ENCODE results near the gene PPARD. TPM values are rescaled to one million over a fixed set of nuclear protein-coding genes. Genes with fewer than 3 reads are reported as not detected.

PPARD gene
- total and polyA plus RNA-seq, 2 of the 13 experiments (the other 11 are each of a cell fraction or from before 2014, with no cell fraction given): 6.1 to 13.3 TPM

DNA sequence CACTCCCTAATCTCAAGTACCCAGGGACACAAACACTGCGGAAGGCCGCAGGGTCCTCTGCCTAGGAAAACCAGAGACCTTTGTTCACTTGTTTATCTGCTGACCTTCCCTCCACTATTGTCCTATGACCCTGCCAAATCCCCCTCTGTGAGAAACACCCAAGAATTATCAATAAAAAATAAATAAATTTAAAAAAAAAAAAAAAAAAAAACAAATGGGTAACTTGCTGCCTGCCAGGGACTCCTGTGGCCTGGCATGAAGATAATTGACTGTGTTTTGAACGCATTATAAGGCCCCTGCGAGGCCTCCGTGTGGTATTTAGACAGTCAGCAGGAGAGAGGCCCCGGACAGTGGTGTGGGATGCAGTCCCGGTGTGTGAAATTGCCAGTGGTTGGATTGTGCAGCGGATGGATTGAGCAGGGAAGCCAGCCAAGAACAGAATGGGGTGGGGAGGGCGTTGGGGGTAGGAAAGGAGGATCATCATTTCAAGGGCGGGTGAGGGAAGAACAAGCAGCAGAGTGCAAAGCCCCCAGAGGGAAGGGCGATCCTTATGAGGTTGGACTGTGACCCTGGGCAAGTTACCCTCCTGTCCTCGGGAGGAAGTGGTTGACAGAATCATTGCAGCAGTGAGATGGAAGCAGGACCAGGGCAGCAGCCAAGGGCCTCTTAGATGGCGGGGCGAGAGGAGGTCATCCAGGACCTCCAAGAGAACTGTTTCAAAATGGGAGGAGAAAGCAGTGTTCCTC lies 43.3 kb downstream of the PPARD start (continued):
- TF ChIP-seq, protein P1, sequence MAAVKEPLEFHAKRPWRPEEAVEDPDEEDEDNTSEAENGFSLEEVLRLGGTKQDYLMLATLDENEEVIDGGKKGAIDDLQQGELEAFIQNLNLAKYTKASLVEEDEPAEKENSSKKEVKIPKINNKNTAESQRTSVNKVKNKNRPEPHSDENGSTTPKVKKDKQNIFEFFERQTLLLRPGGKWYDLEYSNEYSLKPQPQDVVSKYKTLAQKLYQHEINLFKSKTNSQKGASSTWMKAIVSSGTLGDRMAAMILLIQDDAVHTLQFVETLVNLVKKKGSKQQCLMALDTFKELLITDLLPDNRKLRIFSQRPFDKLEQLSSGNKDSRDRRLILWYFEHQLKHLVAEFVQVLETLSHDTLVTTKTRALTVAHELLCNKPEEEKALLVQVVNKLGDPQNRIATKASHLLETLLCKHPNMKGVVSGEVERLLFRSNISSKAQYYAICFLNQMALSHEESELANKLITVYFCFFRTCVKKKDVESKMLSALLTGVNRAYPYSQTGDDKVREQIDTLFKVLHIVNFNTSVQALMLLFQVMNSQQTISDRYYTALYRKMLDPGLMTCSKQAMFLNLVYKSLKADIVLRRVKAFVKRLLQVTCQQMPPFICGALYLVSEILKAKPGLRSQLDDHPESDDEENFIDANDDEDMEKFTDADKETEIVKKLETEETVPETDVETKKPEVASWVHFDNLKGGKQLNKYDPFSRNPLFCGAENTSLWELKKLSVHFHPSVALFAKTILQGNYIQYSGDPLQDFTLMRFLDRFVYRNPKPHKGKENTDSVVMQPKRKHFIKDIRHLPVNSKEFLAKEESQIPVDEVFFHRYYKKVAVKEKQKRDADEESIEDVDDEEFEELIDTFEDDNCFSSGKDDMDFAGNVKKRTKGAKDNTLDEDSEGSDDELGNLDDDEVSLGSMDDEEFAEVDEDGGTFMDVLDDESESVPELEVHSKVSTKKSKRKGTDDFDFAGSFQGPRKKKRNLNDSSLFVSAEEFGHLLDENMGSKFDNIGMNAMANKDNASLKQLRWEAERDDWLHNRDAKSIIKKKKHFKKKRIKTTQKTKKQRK (IDR thresholded peaks at IDR 0.05; ENCODE audit: low read length): no peak
- TF ChIP-seq ZMYM2 (CRISPR knock-in tag; IDR thresholded peaks at IDR 0.05): no peak
- TF ChIP-seq ZNF556 (CRISPR knock-in tag; IDR thresholded peaks at IDR 0.05; ENCODE audit: borderline replicate concordance): no peak
- TF ChIP-seq REL (CRISPR knock-in tag; conservative IDR thresholded peaks at IDR 0.05): no peak
- no peak for TF ChIP-seq MYNN (CRISPR knock-in tag; IDR thresholded peaks at IDR 0.05; ENCODE audit: low read depth)
- TF ChIP-seq NFIB (CRISPR knock-in tag; IDR thresholded peaks at IDR 0.05; ENCODE audit: borderline replicate concordance): no peak
- TF ChIP-seq ZNF225 (CRISPR knock-in tag; IDR thresholded peaks at IDR 0.05): no peak
- no peak for TF ChIP-seq JUNB (CRISPR knock-in tag; IDR thresholded peaks at IDR 0.05; ENCODE audit: borderline replicate concordance)
- no peak for TF ChIP-seq ZNF761 (CRISPR knock-in tag; conservative IDR thresholded peaks at IDR 0.05)
- TF ChIP-seq TAF1 (CRISPR knock-in tag; IDR thresholded peaks at IDR 0.05): no peak
- TF ChIP-seq, protein P2, sequence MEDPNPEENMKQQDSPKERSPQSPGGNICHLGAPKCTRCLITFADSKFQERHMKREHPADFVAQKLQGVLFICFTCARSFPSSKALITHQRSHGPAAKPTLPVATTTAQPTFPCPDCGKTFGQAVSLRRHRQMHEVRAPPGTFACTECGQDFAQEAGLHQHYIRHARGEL (CRISPR knock-in tag; IDR thresholded peaks at IDR 0.05): no peak
- no peak for TF ChIP-seq ZNF446 (CRISPR knock-in tag; IDR thresholded peaks at IDR 0.05)
- no peak for TF ChIP-seq ZKSCAN5 (CRISPR knock-in tag; IDR thresholded peaks at IDR 0.05)
- TF ChIP-seq PHF21A (CRISPR knock-in tag; IDR thresholded peaks at IDR 0.05): no peak
- TF ChIP-seq, protein P3, sequence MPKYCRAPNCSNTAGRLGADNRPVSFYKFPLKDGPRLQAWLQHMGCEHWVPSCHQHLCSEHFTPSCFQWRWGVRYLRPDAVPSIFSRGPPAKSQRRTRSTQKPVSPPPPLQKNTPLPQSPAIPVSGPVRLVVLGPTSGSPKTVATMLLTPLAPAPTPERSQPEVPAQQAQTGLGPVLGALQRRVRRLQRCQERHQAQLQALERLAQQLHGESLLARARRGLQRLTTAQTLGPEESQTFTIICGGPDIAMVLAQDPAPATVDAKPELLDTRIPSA (CRISPR knock-in tag; IDR thresholded peaks at IDR 0.05; ENCODE audit: borderline replicate concordance): no peak
- TF ChIP-seq, protein P4, sequence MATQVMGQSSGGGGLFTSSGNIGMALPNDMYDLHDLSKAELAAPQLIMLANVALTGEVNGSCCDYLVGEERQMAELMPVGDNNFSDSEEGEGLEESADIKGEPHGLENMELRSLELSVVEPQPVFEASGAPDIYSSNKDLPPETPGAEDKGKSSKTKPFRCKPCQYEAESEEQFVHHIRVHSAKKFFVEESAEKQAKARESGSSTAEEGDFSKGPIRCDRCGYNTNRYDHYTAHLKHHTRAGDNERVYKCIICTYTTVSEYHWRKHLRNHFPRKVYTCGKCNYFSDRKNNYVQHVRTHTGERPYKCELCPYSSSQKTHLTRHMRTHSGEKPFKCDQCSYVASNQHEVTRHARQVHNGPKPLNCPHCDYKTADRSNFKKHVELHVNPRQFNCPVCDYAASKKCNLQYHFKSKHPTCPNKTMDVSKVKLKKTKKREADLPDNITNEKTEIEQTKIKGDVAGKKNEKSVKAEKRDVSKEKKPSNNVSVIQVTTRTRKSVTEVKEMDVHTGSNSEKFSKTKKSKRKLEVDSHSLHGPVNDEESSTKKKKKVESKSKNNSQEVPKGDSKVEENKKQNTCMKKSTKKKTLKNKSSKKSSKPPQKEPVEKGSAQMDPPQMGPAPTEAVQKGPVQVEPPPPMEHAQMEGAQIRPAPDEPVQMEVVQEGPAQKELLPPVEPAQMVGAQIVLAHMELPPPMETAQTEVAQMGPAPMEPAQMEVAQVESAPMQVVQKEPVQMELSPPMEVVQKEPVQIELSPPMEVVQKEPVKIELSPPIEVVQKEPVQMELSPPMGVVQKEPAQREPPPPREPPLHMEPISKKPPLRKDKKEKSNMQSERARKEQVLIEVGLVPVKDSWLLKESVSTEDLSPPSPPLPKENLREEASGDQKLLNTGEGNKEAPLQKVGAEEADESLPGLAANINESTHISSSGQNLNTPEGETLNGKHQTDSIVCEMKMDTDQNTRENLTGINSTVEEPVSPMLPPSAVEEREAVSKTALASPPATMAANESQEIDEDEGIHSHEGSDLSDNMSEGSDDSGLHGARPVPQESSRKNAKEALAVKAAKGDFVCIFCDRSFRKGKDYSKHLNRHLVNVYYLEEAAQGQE (IDR thresholded peaks at IDR 0.05; ENCODE audit: borderline replicate concordance in 1 of 2, low read depth in 1 of 2, low read length in 2 of 2): no peak
- TF ChIP-seq ZNF138 (CRISPR knock-in tag; IDR thresholded peaks at IDR 0.05; ENCODE audit: low read depth): no peak
- no peak for TF ChIP-seq KDM4B (CRISPR knock-in tag; IDR thresholded peaks at IDR 0.05)
- TF ChIP-seq ZBTB8A (CRISPR knock-in tag; IDR thresholded peaks at IDR 0.05; ENCODE audit: borderline replicate concordance, low read depth): no peak
- no peak for TF ChIP-seq SKI (IDR thresholded peaks at IDR 0.05; ENCODE audit: partially characterized antibody)

All from HepG2 (cell line).